Gastrocnemius medialis (tissue), 4 donors: ENCODE measurements around the gene DNAJC17.

Experiments
- CTCF ChIP-seq, 5 experiments: fragments of 450-650 bp in 3 of 5; fragments of 200-600 bp in 2 of 5; sonication (generic) in 2 of 5; IDR thresholded peaks in 4 of 5; conservative IDR thresholded peaks in 1 of 5; 1 replicate in 4 of 5; 2 replicates in 1 of 5; pipeline ENCODE4 v1.5.1; 2016 to 2019; ENCODE audit warnings: antibody characterized with exemption in 5 of 5, mild to moderate bottlenecking in 3 of 5, moderate library complexity in 3 of 5
- POLR2A ChIP-seq, 2 donors: fragments of 450-650 bp; IDR thresholded peaks; one replicate each; pipeline ENCODE4 v1.6.1; 2017; ENCODE audit warnings: antibody characterized with exemption in 2 of 2, mild to moderate bottlenecking in 2 of 2, moderate library complexity in 2 of 2

GRCh38 chr15:40807028-40807887 is at the start of gene DNAJC17, which contains the start of gene ZFYVE19:
- TF ChIP-seq CTCF (IDR thresholded peaks at IDR 0.05 in 4 of 5, conservative IDR thresholded peaks at IDR 0.05 in 1 of 5), result peak in 1 of 5 experiments; percentile 30
- TF ChIP-seq POLR2A (IDR thresholded peaks at IDR 0.05), result peak; percentile 62 to 66
